HepG2 (cell line): ENCODE results near the gene ATP2C2. TPM values are rescaled to one million over a fixed set of nuclear protein-coding genes. Genes with fewer than 3 reads are reported as not detected.

Experiments used
- FOXM1 ChIP-seq: sonication (generic); formaldehyde crosslinking; IDR thresholded peaks from 2 replicates; pipeline ENCODE4 v1.5.0; 2020; ENCODE audit warnings: missing genetic modification reagents
- FOXP4 ChIP-seq: sonication (generic); formaldehyde crosslinking; IDR thresholded peaks from 2 replicates; pipeline ENCODE4 v1.4.0; 2020; ENCODE audit warnings: missing genetic modification reagents
- HINFP ChIP-seq: sonication (generic); formaldehyde crosslinking; IDR thresholded peaks from 2 replicates; pipeline ENCODE4 v1.4.0; 2020; ENCODE audit warnings: low read depth, mild to moderate bottlenecking, missing genetic modification reagents
- KAT8 ChIP-seq: IDR thresholded peaks from 2 replicates; pipeline ENCODE4 v1.6.1; 2016; ENCODE audit warnings: missing genetic modification reagents, missing compliant biosample characterization
- KDM2A ChIP-seq: sonication (generic); formaldehyde crosslinking; IDR thresholded peaks from 2 replicates; pipeline ENCODE4 v1.4.0; 2020; ENCODE audit warnings: low read depth, missing genetic modification reagents, borderline replicate concordance
- KLF9 ChIP-seq: IDR thresholded peaks from 2 replicates; pipeline ENCODE4 v1.6.1; 2016; ENCODE audit warnings: low read depth
- MAFG ChIP-seq: sonication (generic); formaldehyde crosslinking; IDR thresholded peaks from 2 replicates; pipeline ENCODE4 v1.5.1; 2020; ENCODE audit warnings: mild to moderate bottlenecking, missing genetic modification reagents
- MBNL3 ChIP-seq: fragments of 250-450 bp; sonication (Bioruptor Pico); conservative IDR thresholded peaks from 2 replicates; pipeline ENCODE4 v1.8.0; 2022; ENCODE audit warnings: mild to moderate bottlenecking, inconsistent platforms
- MYNN ChIP-seq: sonication (generic); formaldehyde crosslinking; IDR thresholded peaks from 2 replicates; pipeline ENCODE4 v1.4.0; 2020; ENCODE audit warnings: mild to moderate bottlenecking, low read depth, missing genetic modification reagents
- NFIB ChIP-seq: sonication (generic); formaldehyde crosslinking; IDR thresholded peaks from 2 replicates; pipeline ENCODE4 v1.9.0; 2021; ENCODE audit warnings: missing genetic modification reagents, mild to moderate bottlenecking, borderline replicate concordance
- NFKB2 ChIP-seq: sonication (generic); formaldehyde crosslinking; IDR thresholded peaks from 2 replicates; pipeline ENCODE4 v1.4.0; 2020; ENCODE audit warnings: missing genetic modification reagents, borderline replicate concordance
- NONO ChIP-seq, 2 experiments: fragments of 450-650 bp in 1 of 2; sonication (generic) in 1 of 2; formaldehyde crosslinking in 1 of 2; IDR thresholded peaks in 1 of 2; conservative IDR thresholded peaks in 1 of 2; 2 replicates each; pipeline versions ENCODE4 v1.6.1 to v1.8.0; 2017 to 2022; ENCODE audit warnings: mild to moderate bottlenecking in 1 of 2, missing genetic modification reagents in 1 of 2, moderate library complexity in 1 of 2
- NR1H2 ChIP-seq: sonication (generic); formaldehyde crosslinking; IDR thresholded peaks from 2 replicates; pipeline ENCODE4 v1.8.1; 2022; ENCODE audit warnings: low read depth, missing genetic modification reagents, borderline replicate concordance
- PRDM4 ChIP-seq: sonication (generic); formaldehyde crosslinking; IDR thresholded peaks from 2 replicates; pipeline ENCODE4 v1.9.0; 2021; ENCODE audit warnings: missing genetic modification reagents, borderline replicate concordance
- RBAK ChIP-seq: sonication (generic); formaldehyde crosslinking; IDR thresholded peaks from 2 replicates; pipeline ENCODE4 v1.5.1; 2020; ENCODE audit warnings: mild to moderate bottlenecking, missing genetic modification reagents
- SCMH1 ChIP-seq: sonication (generic); formaldehyde crosslinking; IDR thresholded peaks from 2 replicates; pipeline ENCODE4 v1.9.0; 2021; ENCODE audit warnings: missing genetic modification reagents, mild to moderate bottlenecking, borderline replicate concordance
- SP2 ChIP-seq: sonication (generic); formaldehyde crosslinking; IDR thresholded peaks from 2 replicates; pipeline ENCODE4 v1.5.1; 2020; ENCODE audit warnings: mild to moderate bottlenecking, missing genetic modification reagents
- ZBTB7A ChIP-seq: sonication (generic); formaldehyde crosslinking; IDR thresholded peaks from 2 replicates; pipeline ENCODE4 v1.8.0; 2022; ENCODE audit warnings: mild to moderate bottlenecking, missing genetic modification reagents
- ZNF160 ChIP-seq: sonication (generic); formaldehyde crosslinking; IDR thresholded peaks from 2 replicates; pipeline ENCODE4 v1.8.0; 2022; ENCODE audit warnings: mild to moderate bottlenecking, inconsistent platforms, missing genetic modification reagents
- ZNF326 ChIP-seq: sonication (generic); formaldehyde crosslinking; IDR thresholded peaks from 2 replicates; pipeline ENCODE4 v1.4.0; 2020; ENCODE audit warnings: missing genetic modification reagents, borderline replicate concordance
- ZNF530 ChIP-seq: sonication (generic); formaldehyde crosslinking; IDR thresholded peaks from 2 replicates; pipeline ENCODE4 v1.5.0; 2020; ENCODE audit warnings: low read depth, mild to moderate bottlenecking, missing genetic modification reagents
- ZSCAN12 ChIP-seq: sonication (generic); formaldehyde crosslinking; IDR thresholded peaks from 2 replicates; pipeline ENCODE4 v1.9.0; 2021; ENCODE audit warnings: mild to moderate bottlenecking, missing genetic modification reagents
- polyA plus RNA-seq, 8 experiments: library from polyadenylated mRNA; depleted of rRNA in 3 of 8; stranded (reverse) in 7 of 8; unstranded in 1 of 8; fragments of >200 nt; fragmentation: Illumina TruSeq in 4 of 8; extraction: Trizol in 4 of 8; gene quantifications; 2 replicates each; pipeline versions ENCODE4 v1.2.1 to v1.2.3, GENCODE V29; 2011 to 2016; ENCODE audit warnings: low read depth in 4 of 8, missing spikeins in 1 of 8, mixed read lengths in 1 of 8; ENCODE audit not compliant: insufficient read depth in 1 of 8
- total RNA-seq, 5 experiments: library from RNA; depleted of rRNA; stranded (reverse); fragments of >200 nt; fragmentation: Illumina TruSeq; extraction: Trizol; gene quantifications; 2 replicates each; pipeline ENCODE4 v1.2.3, GENCODE V29; 2016; ENCODE audit warnings: low read depth in 1 of 5
- TF ChIP-seq, protein P1 (sequence below): sonication (generic); formaldehyde crosslinking; IDR thresholded peaks from 2 replicates; pipeline ENCODE4 v1.4.0; 2020; ENCODE audit warnings: missing genetic modification reagents

Gene ATP2C2
- total and polyA plus RNA-seq, 2 of the 13 experiments (the other 11 are each of a cell fraction or from before 2014, with no cell fraction given): 0.07 TPM; not detected in 1

DNA sequence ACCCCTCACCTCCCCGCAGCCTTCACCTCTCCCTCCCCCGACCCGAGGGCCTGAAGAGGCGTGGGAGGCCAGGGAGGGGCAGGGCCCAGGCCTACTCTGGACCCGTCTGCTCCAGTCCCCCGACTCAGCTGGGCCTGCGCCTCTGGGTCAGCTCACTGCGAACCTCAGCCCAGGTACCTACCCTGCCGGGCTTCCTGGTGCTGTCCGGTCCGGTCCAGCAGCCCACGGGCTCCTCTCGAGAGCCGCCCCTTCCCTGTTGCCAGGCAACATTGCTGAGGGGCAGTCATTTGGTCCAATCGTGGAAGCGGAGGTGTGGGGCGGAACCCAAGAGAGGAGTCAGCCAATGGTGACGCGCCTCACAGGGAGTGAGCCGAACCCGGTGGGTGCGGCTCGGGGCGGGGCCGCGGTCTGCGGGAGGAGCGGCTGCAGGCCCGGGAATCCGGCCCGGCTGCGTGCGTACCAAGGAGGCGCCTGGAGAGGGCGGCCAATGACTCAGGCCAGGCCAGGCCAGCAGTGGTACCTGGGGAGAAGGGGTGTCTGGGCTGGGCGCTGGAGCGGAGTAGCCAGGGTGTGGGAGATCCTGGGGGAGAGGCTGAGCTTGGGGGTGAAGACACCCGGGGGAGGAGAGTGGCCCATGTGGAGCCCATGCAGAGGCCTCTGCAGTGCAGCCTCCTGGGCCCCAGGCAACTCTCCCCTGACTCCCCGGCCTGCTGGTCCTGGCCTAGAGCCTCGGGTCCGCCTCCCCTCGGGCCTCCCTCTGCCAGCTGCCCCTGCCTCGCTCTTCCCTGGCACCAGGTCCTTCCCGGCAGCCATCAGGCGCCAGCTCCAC lies 136.3 kb downstream of the ATP2C2 start, which contains the start of gene MEAK7 (continued):
- TF ChIP-seq HINFP (CRISPR knock-in tag) (no peak), SP2 (CRISPR knock-in tag) (peak; percentile 100), ZSCAN12 (CRISPR knock-in tag) (0 out of 2 replicates have a peak, but pooled peaks have one; percentile 26), PRDM4 (no peak), ZNF160 (peak; percentile 48), NFIB (CRISPR knock-in tag) (no peak), RBAK (CRISPR knock-in tag) (no peak), FOXM1 (no peak), NFKB2 (CRISPR knock-in tag) (no peak), NR1H2 (CRISPR knock-in tag) (no peak), ZBTB7A (CRISPR knock-in tag) (no peak; the same call in 1 of the 2 replicates), MAFG (CRISPR knock-in tag) (no peak), ZNF530 (CRISPR knock-in tag) (no peak), KLF9 (CRISPR knock-in tag) (peak; percentile 85; the same call in 1 of the 2 replicates), KAT8 (CRISPR knock-in tag) (peak; percentile 38; the same call in 1 of the 2 replicates), MYNN (no peak), NONO (IDR thresholded peaks at IDR 0.05) (no peak), NONO (CRISPR knock-in tag; conservative IDR thresholded peaks at IDR 0.05) (no peak; the same call in 1 of the 2 replicates), MBNL3 (CRISPR knock-in tag) (no peak), SCMH1 (CRISPR knock-in tag) (no peak), ZNF326 (no peak), FOXP4 (CRISPR knock-in tag) (no peak), KDM2A (peak; percentile 50; the same call in 1 of the 2 replicates)
- TF ChIP-seq, protein P1, sequence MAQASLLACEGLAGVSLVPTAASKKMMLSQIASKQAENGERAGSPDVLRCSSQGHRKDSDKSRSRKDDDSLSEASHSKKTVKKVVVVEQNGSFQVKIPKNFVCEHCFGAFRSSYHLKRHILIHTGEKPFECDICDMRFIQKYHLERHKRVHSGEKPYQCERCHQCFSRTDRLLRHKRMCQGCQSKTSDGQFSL (CRISPR knock-in tag): no peak
